Islet precursor cell (in vitro differentiated cells): ENCODE measurements around the gene OR8D2.
"Not testable (repeated sequence)": the region's sequence is repeated elsewhere in the genome, so short reads cannot be mapped to it uniquely, and the experiment has no call there.

Experiments
- DNase-seq: peaks from one replicate; pipeline ENCODE4 v3.0.0-alpha.2; 2018

Gene OR8D2

GRCh38 chr11:124285610-124286344, 34.2 kb downstream of the OR8D2 start:
- no peak for DNase-seq

- DNase-seq = no peak
These were observed 41.7 kb downstream of the OR8D2 start for GRCh38 chr11:124278261-124278660.

- DNase-seq = peak; percentile 49
These were observed 42.2 kb downstream of the OR8D2 start for GRCh38 chr11:124277804-124278203.

GRCh38 chr11:124277207-124277606, 42.8 kb downstream of the OR8D2 start:
- DNase-seq = no peak

- DNase-seq = no peak
These were observed 43.9 kb downstream of the OR8D2 start for GRCh38 chr11:124276081-124276480.

- DNase-seq = no peak
These were observed 46.0 kb downstream of the OR8D2 start for GRCh38 chr11:124274000-124274399.

- DNase-seq = not testable (repeated sequence)
These were observed 49.1 kb downstream of the OR8D2 start for GRCh38 chr11:124270886-124271285.
